ENCODE measurements around the gene RNF43. TPM values are rescaled to one million over a fixed set of nuclear protein-coding genes. Genes with fewer than 3 reads are reported as not detected.
A peak's percentile ranks its signal among the peaks of the same experiment; 100 is the strongest.

RNF43 gene
- total and polyA plus RNA-seq, 2 of the 13 experiments (the other 11 are each of a cell fraction or from before 2014, with no cell fraction given), result 31.0 to 53.4 TPM

DNA sequence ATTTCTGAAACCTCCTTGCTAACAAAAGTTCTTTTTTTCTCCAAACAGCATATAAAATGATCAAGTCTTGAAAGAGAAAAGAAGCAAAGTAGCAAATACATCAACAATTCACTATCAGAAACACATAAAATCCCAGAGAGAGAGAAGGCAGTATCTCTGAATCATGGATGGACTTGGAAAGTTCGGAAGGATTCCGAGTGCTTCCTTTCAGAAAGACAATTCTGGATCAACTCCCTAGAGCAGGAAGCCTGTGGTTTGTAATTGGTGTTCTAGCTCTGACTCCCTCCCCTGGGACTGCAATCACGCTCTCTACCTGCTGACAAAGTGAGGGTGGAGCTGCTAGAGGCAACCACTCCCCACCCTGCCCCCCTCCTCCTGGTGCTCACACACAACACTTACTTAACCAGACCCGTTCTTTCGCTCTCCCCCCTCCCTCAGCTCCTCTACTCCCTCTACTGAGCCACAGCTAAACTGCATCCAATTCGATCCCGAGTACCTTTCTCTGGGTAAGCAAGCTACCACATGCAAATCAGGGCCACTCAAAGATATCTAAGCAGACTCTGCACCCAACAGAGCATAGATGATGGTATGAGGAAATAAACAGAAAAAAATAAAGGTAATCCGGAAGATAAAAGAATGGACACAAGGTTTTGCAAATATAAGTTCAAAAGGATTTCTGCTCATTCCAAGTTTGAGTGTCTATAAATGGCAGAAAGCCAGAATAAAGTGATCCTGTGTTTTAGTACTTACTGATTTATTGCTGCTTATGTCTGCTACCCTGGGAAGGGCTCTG is at the start of gene RNF43 (continued):
- TF ChIP-seq, protein P1, sequence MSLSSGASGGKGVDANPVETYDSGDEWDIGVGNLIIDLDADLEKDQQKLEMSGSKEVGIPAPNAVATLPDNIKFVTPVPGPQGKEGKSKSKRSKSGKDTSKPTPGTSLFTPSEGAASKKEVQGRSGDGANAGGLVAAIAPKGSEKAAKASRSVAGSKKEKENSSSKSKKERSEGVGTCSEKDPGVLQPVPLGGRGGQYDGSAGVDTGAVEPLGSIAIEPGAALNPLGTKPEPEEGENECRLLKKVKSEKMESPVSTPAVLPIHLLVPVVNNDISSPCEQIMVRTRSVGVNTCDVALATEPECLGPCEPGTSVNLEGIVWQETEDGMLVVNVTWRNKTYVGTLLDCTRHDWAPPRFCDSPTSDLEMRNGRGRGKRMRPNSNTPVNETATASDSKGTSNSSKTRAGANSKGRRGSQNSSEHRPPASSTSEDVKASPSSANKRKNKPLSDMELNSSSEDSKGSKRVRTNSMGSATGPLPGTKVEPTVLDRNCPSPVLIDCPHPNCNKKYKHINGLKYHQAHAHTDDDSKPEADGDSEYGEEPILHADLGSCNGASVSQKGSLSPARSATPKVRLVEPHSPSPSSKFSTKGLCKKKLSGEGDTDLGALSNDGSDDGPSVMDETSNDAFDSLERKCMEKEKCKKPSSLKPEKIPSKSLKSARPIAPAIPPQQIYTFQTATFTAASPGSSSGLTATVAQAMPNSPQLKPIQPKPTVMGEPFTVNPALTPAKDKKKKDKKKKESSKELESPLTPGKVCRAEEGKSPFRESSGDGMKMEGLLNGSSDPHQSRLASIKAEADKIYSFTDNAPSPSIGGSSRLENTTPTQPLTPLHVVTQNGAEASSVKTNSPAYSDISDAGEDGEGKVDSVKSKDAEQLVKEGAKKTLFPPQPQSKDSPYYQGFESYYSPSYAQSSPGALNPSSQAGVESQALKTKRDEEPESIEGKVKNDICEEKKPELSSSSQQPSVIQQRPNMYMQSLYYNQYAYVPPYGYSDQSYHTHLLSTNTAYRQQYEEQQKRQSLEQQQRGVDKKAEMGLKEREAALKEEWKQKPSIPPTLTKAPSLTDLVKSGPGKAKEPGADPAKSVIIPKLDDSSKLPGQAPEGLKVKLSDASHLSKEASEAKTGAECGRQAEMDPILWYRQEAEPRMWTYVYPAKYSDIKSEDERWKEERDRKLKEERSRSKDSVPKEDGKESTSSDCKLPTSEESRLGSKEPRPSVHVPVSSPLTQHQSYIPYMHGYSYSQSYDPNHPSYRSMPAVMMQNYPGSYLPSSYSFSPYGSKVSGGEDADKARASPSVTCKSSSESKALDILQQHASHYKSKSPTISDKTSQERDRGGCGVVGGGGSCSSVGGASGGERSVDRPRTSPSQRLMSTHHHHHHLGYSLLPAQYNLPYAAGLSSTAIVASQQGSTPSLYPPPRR (CRISPR knock-in tag; IDR thresholded peaks at IDR 0.05; ENCODE audit: borderline replicate concordance), result peak; percentile 89
- TF ChIP-seq, protein P2, sequence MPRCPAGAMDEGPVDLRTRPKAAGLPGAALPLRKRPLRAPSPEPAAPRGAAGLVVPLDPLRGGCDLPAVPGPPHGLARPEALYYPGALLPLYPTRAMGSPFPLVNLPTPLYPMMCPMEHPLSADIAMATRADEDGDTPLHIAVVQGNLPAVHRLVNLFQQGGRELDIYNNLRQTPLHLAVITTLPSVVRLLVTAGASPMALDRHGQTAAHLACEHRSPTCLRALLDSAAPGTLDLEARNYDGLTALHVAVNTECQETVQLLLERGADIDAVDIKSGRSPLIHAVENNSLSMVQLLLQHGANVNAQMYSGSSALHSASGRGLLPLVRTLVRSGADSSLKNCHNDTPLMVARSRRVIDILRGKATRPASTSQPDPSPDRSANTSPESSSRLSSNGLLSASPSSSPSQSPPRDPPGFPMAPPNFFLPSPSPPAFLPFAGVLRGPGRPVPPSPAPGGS (CRISPR knock-in tag; IDR thresholded peaks at IDR 0.05), result no peak
- TF ChIP-seq ZNF652 (CRISPR knock-in tag; IDR thresholded peaks at IDR 0.05; ENCODE audit: borderline replicate concordance, low read depth) (0 out of 2 replicates have a peak, but pooled peaks have one; percentile 29), ZNF713 (CRISPR knock-in tag; IDR thresholded peaks at IDR 0.05) (0 out of 2 replicates have a peak, but pooled peaks have one; percentile 67), ZNF160 (CRISPR knock-in tag; IDR thresholded peaks at IDR 0.05) (peak; percentile 95), IRF2 (CRISPR knock-in tag; IDR thresholded peaks at IDR 0.05) (peak; percentile 97), ZBTB38 (CRISPR knock-in tag; IDR thresholded peaks at IDR 0.05) (peak; percentile 92), ZNF441 (CRISPR knock-in tag; IDR thresholded peaks at IDR 0.05; ENCODE audit: borderline replicate concordance) (peak; percentile 62; the same call in 1 of the 2 replicates), ESRRA (CRISPR knock-in tag; IDR thresholded peaks at IDR 0.05; ENCODE audit: low read depth) (no peak), ZBTB1 (CRISPR knock-in tag; IDR thresholded peaks at IDR 0.05; ENCODE audit: borderline replicate concordance) (no peak), ZNF772 (CRISPR knock-in tag; IDR thresholded peaks at IDR 0.05) (peak; percentile 94), ZNF703 (CRISPR knock-in tag; IDR thresholded peaks at IDR 0.05; ENCODE audit: borderline replicate concordance) (no peak), NKX3-1 (CRISPR knock-in tag; IDR thresholded peaks at IDR 0.05) (peak; percentile 74; the same call in 1 of the 2 replicates), KAT8 (CRISPR knock-in tag; IDR thresholded peaks at IDR 0.05) (peak; percentile 86), POGZ (CRISPR knock-in tag; IDR thresholded peaks at IDR 0.05) (peak; percentile 90), GATAD2A (CRISPR knock-in tag; IDR thresholded peaks at IDR 0.05) (no peak; the same call in none of the 2 replicates)
- TF ChIP-seq, protein P3, sequence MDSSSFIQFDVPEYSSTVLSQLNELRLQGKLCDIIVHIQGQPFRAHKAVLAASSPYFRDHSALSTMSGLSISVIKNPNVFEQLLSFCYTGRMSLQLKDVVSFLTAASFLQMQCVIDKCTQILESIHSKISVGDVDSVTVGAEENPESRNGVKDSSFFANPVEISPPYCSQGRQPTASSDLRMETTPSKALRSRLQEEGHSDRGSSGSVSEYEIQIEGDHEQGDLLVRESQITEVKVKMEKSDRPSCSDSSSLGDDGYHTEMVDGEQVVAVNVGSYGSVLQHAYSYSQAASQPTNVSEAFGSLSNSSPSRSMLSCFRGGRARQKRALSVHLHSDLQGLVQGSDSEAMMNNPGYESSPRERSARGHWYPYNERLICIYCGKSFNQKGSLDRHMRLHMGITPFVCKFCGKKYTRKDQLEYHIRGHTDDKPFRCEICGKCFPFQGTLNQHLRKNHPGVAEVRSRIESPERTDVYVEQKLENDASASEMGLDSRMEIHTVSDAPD (CRISPR knock-in tag; IDR thresholded peaks at IDR 0.05), result peak; percentile 68; the same call in 1 of the 2 replicates
- TF ChIP-seq, protein P4, sequence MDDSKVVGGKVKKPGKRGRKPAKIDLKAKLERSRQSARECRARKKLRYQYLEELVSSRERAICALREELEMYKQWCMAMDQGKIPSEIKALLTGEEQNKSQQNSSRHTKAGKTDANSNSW (CRISPR knock-in tag; IDR thresholded peaks at IDR 0.05; ENCODE audit: borderline replicate concordance), result no peak
- TF ChIP-seq, protein P5, sequence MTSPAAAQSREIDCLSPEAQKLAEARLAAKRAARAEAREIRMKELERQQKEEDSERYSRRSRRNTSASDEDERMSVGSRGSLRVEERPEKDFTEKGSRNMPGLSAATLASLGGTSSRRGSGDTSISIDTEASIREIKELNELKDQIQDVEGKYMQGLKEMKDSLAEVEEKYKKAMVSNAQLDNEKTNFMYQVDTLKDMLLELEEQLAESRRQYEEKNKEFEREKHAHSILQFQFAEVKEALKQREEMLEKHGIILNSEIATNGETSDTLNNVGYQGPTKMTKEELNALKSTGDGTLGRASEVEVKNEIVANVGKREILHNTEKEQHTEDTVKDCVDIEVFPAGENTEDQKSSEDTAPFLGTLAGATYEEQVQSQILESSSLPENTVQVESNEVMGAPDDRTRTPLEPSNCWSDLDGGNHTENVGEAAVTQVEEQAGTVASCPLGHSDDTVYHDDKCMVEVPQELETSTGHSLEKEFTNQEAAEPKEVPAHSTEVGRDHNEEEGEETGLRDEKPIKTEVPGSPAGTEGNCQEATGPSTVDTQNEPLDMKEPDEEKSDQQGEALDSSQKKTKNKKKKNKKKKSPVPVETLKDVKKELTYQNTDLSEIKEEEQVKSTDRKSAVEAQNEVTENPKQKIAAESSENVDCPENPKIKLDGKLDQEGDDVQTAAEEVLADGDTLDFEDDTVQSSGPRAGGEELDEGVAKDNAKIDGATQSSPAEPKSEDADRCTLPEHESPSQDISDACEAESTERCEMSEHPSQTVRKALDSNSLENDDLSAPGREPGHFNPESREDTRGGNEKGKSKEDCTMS (CRISPR knock-in tag; conservative IDR thresholded peaks at IDR 0.05), result no peak
